Neuron (in vitro differentiated cells): ENCODE data around the gene TRIM50.
"Not testable (repeated sequence)": the region's sequence is repeated elsewhere in the genome, so short reads cannot be mapped to it uniquely, and the experiment has no call there.

Experiments
- H2AFZ ChIP-seq: one replicate; pipeline ENCODE4 v1.6.1; 2013; ENCODE audit warnings: low read depth, mild to moderate bottlenecking, inconsistent platforms, low read length, moderate library complexity
- H3K27me3 ChIP-seq: one replicate; pipeline ENCODE4 v1.6.1; 2013; ENCODE audit warnings: low read length; ENCODE audit not compliant: insufficient read depth
- H3K36me3 ChIP-seq: one replicate; pipeline ENCODE4 v1.6.1; 2013; ENCODE audit warnings: low read length; ENCODE audit not compliant: insufficient read depth
- H3K4me1 ChIP-seq: one replicate; pipeline ENCODE4 v1.6.1; 2013; ENCODE audit warnings: low read length; ENCODE audit not compliant: insufficient read depth
- H3K4me3 ChIP-seq: 2 replicates; pipeline ENCODE4 v1.5.1; 2013; ENCODE audit warnings: mild to moderate bottlenecking, low read length, moderate library complexity
- H3K9me3 ChIP-seq: one replicate; pipeline ENCODE4 v1.6.1; 2013; ENCODE audit warnings: low read length

TRIM50 gene

GRCh38 chr7:73319541-73319940 is 8.3 kb downstream of the TRIM50 start:
- H3K27me3 ChIP-seq, H3K36me3 ChIP-seq, H3K4me1 ChIP-seq, H3K9me3 ChIP-seq, H2AFZ ChIP-seq, H3K4me3 ChIP-seq: not testable (repeated sequence)

- H3K4me3 ChIP-seq, H3K27me3 ChIP-seq, H2AFZ ChIP-seq, H3K9me3 ChIP-seq, H3K36me3 ChIP-seq, H3K4me1 ChIP-seq: not testable (repeated sequence)
These were observed 9.2 kb downstream of the TRIM50 start for GRCh38 chr7:73318656-73319204.

GRCh38 chr7:73316521-73316920 is 11.4 kb downstream of the TRIM50 start:
- Histone ChIP-seq H3K4me3 (no peak overlapping the region), H3K4me1 (no peaks in the 10 kb centered on the region), H3K27me3 (no peaks in the 10 kb centered on the region), H2AFZ (no peak overlapping the region), H3K9me3 (no peaks in the 10 kb centered on the region), H3K36me3 (no peaks in the 10 kb centered on the region)

- no peak overlapping the region for H2AFZ ChIP-seq
- no peak overlapping the region for H3K4me3 ChIP-seq
- H3K36me3 ChIP-seq = no peaks in the 10 kb centered on the region
- no peaks in the 10 kb centered on the region for H3K27me3 ChIP-seq
- H3K4me1 ChIP-seq = no peaks in the 10 kb centered on the region
- no peaks in the 10 kb centered on the region for H3K9me3 ChIP-seq
These were observed 13.6 kb downstream of the TRIM50 start for GRCh38 chr7:73314271-73314670.

- H3K9me3 ChIP-seq = no peaks in the 10 kb centered on the region
- H3K36me3 ChIP-seq = no peaks in the 10 kb centered on the region
- H2AFZ ChIP-seq = no peak overlapping the region
- H3K4me3 ChIP-seq = no peak overlapping the region
- no peaks in the 10 kb centered on the region for H3K4me1 ChIP-seq
- H3K27me3 ChIP-seq = no peaks in the 10 kb centered on the region
These were observed 14.4 kb downstream of the TRIM50 start for GRCh38 chr7:73313521-73313906.

GRCh38 chr7:73312831-73313520 is 14.9 kb downstream of the TRIM50 start:
- H3K9me3 ChIP-seq = no peaks in the 10 kb centered on the region
- H3K4me3 ChIP-seq = no peak overlapping the region
- no peaks in the 10 kb centered on the region for H3K36me3 ChIP-seq
- H3K27me3 ChIP-seq = no peaks in the 10 kb centered on the region
- no peaks in the 10 kb centered on the region for H3K4me1 ChIP-seq
- no peak overlapping the region for H2AFZ ChIP-seq

GRCh38 chr7:73311421-73311820 is 16.5 kb downstream of the TRIM50 start:
- H3K4me3 ChIP-seq, H3K4me1 ChIP-seq, H2AFZ ChIP-seq, H3K9me3 ChIP-seq, H3K36me3 ChIP-seq, H3K27me3 ChIP-seq: not testable (repeated sequence)

GRCh38 chr7:73308665-73309214 is 19.1 kb downstream of the TRIM50 start, which contains the start of gene NSUN5:
Gene NSUN5 (minus strand): TSS chr7:73308826. CDS start chr7:73308790, 36 bp downstream.
- H3K36me3 ChIP-seq = peaks cover 26% of the 10 kb centered on the region
- peak within 1 kb of the TSS; percentile 76 for H2AFZ ChIP-seq
- peaks cover 6% of the 10 kb centered on the region for H3K4me1 ChIP-seq
- no peaks in the 10 kb centered on the region for H3K9me3 ChIP-seq
- peak within 1 kb of the TSS; percentile 64 for H3K4me3 ChIP-seq
- H3K27me3 ChIP-seq = no peaks in the 10 kb centered on the region

- peak overlapping the region; percentile 64 for H3K4me3 ChIP-seq
- H2AFZ ChIP-seq = peak overlapping the region; percentile 76
- peaks cover 6% of the 10 kb centered on the region for H3K4me1 ChIP-seq
- no peaks in the 10 kb centered on the region for H3K27me3 ChIP-seq
- no peaks in the 10 kb centered on the region for H3K9me3 ChIP-seq
- H3K36me3 ChIP-seq = peaks cover 27% of the 10 kb centered on the region
These were observed 19.7 kb downstream of the TRIM50 start for GRCh38 chr7:73308074-73308664.

GRCh38 chr7:73307436-73307835 is 20.4 kb downstream of the TRIM50 start:
- H2AFZ ChIP-seq = no peak overlapping the region
- no peaks in the 10 kb centered on the region for H3K9me3 ChIP-seq
- peak overlapping the region; percentile 64 for H3K4me3 ChIP-seq
- no peaks in the 10 kb centered on the region for H3K27me3 ChIP-seq
- H3K36me3 ChIP-seq = peaks cover 31% of the 10 kb centered on the region
- H3K4me1 ChIP-seq = peaks cover 6% of the 10 kb centered on the region

- H3K4me3 ChIP-seq, H2AFZ ChIP-seq, H3K27me3 ChIP-seq, H3K9me3 ChIP-seq, H3K4me1 ChIP-seq: not testable (repeated sequence)
- H3K36me3 ChIP-seq = peaks cover 31% of the 10 kb centered on the region
These were observed 23.1 kb downstream of the TRIM50 start for GRCh38 chr7:73304612-73305387.

GRCh38 chr7:73304071-73304470 is 23.8 kb downstream of the TRIM50 start:
- Histone ChIP-seq H2AFZ (no peak overlapping the region), H3K9me3 (no peaks in the 10 kb centered on the region), H3K36me3 (peaks cover 31% of the 10 kb centered on the region), H3K4me1 (peaks cover 6% of the 10 kb centered on the region), H3K27me3 (no peaks in the 10 kb centered on the region), H3K4me3 (no peak overlapping the region)

GRCh38 chr7:73303546-73303945 is 24.3 kb downstream of the TRIM50 start:
- H3K4me3 ChIP-seq = no peak overlapping the region
- H3K27me3 ChIP-seq = no peaks in the 10 kb centered on the region

More at GRCh38 chr7:73303546-73303945, 24.3 kb downstream of the TRIM50 start:
- peaks cover 6% of the 10 kb centered on the region for H3K4me1 ChIP-seq
- H2AFZ ChIP-seq = no peak overlapping the region
- H3K36me3 ChIP-seq = peaks cover 31% of the 10 kb centered on the region
- no peaks in the 10 kb centered on the region for H3K9me3 ChIP-seq
